ENCODE measurements around the gene SPATA22. TPM values are rescaled to one million over a fixed set of nuclear protein-coding genes. Genes with fewer than 3 reads are reported as not detected.
"Not testable (repeated sequence)": the region's sequence is repeated elsewhere in the genome, so short reads cannot be mapped to it uniquely, and the experiment has no call there.

Gene SPATA22
- total and polyA plus RNA-seq, 9 of the 15 experiments (the other 6 are each of a cell fraction or from before 2014, with no cell fraction given): 0.17 to 0.77 (median 0.44) TPM

- FAIRE-seq; intact Hi-C loops (cut with micrococcal nuclease); H3K4me2 ChIP-seq (ENCODE audit: insufficient read depth, low read length); H3K27me3 ChIP-seq (ENCODE audit: control insufficient read depth in 2 of 2, insufficient read depth in 2 of 2, low read length in 2 of 2); H3K9me3 ChIP-seq (replicated peaks; ENCODE audit: control insufficient read depth, insufficient read depth, low read depth, low read length); H3K36me3 ChIP-seq (ENCODE audit: control insufficient read depth, insufficient read depth, low read length); H3K9ac ChIP-seq (ENCODE audit: insufficient read depth in 1 of 2, low read depth in 2 of 2, low read length in 2 of 2); H3K4me1 ChIP-seq (replicated peaks in 1 of 2; ENCODE audit: control insufficient read depth in 2 of 2, insufficient read depth in 2 of 2, low read length in 2 of 2); DNase-seq (ENCODE audit: extremely low read depth in 1 of 4, low spot score in 3 of 4); H3K79me2 ChIP-seq (ENCODE audit: control insufficient read depth, insufficient read depth, low read length); POLR2A ChIA-PET; H3K4me3 ChIP-seq; BruUV-seq (replicated peaks); H3K27ac ChIP-seq (ENCODE audit: extremely low read depth, low read depth, low read length); CTCF ChIA-PET (ENCODE audit: low intra/inter-chr PET ratio); H4K20me1 ChIP-seq (replicated peaks; ENCODE audit: control insufficient read depth, insufficient read depth, low read length); H2AFZ ChIP-seq (ENCODE audit: low read depth, low read length); ATAC-seq; in situ Hi-C loops (cut with MboI); H3K9me1 ChIP-seq (ENCODE audit: control insufficient read depth, insufficient read depth, low read length): not testable (repeated sequence)
- no CpG with 5 or more reads among the region's 16 CpGs for WGBS (ENCODE audit: insufficient coverage, low coverage, missing lambda C conversion rate)
Measured at GRCh38 chr17:3412216-3412615, 59.4 kb downstream of the SPATA22 start.

- Histone ChIP-seq H3K9me1 (ENCODE audit: control insufficient read depth, insufficient read depth, low read length) (no peaks in the 10 kb centered on the region), H3K9me3 (replicated peaks; ENCODE audit: control insufficient read depth, insufficient read depth, low read depth, low read length) (no peaks in the 10 kb centered on the region), H3K79me2 (ENCODE audit: control insufficient read depth, insufficient read depth, low read length) (no peaks in the 10 kb centered on the region), H3K27ac (ENCODE audit: extremely low read depth, low read depth, low read length) (no peak within 1 kb of the TSS), H3K36me3 (ENCODE audit: control insufficient read depth, insufficient read depth, low read length) (no peaks in the 10 kb centered on the region), H3K4me1 (replicated peaks in 1 of 2; ENCODE audit: control insufficient read depth in 2 of 2, insufficient read depth in 2 of 2, low read length in 2 of 2) (no peaks in the 10 kb centered on the region), H4K20me1 (replicated peaks; ENCODE audit: control insufficient read depth, insufficient read depth, low read length) (no peaks in the 10 kb centered on the region), H3K9ac (ENCODE audit: insufficient read depth in 1 of 2, low read depth in 2 of 2, low read length in 2 of 2) (no peak within 1 kb of the TSS), H3K4me2 (ENCODE audit: insufficient read depth, low read length) (no peak within 1 kb of the TSS), H3K4me3 (no peak within 1 kb of the TSS), H2AFZ (ENCODE audit: low read depth, low read length) (no peak within 1 kb of the TSS), H3K27me3 (ENCODE audit: control insufficient read depth in 2 of 2, insufficient read depth in 2 of 2, low read length in 2 of 2) (no peaks in the 10 kb centered on the region)
- FAIRE-seq: no peak
- CTCF ChIA-PET (ENCODE audit: low intra/inter-chr PET ratio): no interaction called here
- WGBS (ENCODE audit: insufficient coverage, low coverage, missing lambda C conversion rate): 0% methylated on average over 3 of the region's 3 CpGs
- in situ Hi-C loops (cut with MboI) (no loop called here), intact Hi-C loops (cut with micrococcal nuclease) (no loop called here)
- POLR2A ChIA-PET: no interaction called here
- ATAC-seq: no peak
- DNase-seq (ENCODE audit: extremely low read depth in 1 of 4, low spot score in 3 of 4): no peak
- BruUV-seq (replicated peaks): no TSS peak
- no peak for TF ChIP-seq CREB5 (CRISPR knock-in tag; IDR thresholded peaks at IDR 0.05)
- TF ChIP-seq RREB1 (CRISPR knock-in tag; IDR thresholded peaks at IDR 0.05): no peak
- TF ChIP-seq SIX5 (IDR thresholded peaks at IDR 0.05; ENCODE audit: borderline replicate concordance in 1 of 2, insufficient read depth in 1 of 2, low read depth in 1 of 2, low read length in 2 of 2): no peak
- no peak for TF ChIP-seq BRD4 (IDR thresholded peaks at IDR 0.05)
- TF ChIP-seq TCF3 (CRISPR knock-in tag; IDR thresholded peaks at IDR 0.05): no peak
- TF ChIP-seq ARNT (IDR thresholded peaks at IDR 0.05): no peak
- TF ChIP-seq MYNN (IDR thresholded peaks at IDR 0.05): no peak
- no peak for TF ChIP-seq MYNN (CRISPR knock-in tag; IDR thresholded peaks at IDR 0.05)
- no peak for TF ChIP-seq EWSR1 (IDR thresholded peaks at IDR 0.05; ENCODE audit: borderline replicate concordance, low read depth, partially characterized antibody)
- TF ChIP-seq PHF21A (IDR thresholded peaks at IDR 0.05; ENCODE audit: borderline replicate concordance, low read depth): no peak
- TF ChIP-seq PTRF (tag; IDR thresholded peaks at IDR 0.05): no peak
Measured at GRCh38 chr17:3411070-3411469, 60.5 kb downstream of the SPATA22 start, which contains the start of gene OR3A3. OR3A3 (plus strand) TSS chr17:3411370.
